ENCODE measurements around the gene CPED1.
"Not testable (repeated sequence)": the region's sequence is repeated elsewhere in the genome, so short reads cannot be mapped to it uniquely, and the experiment has no call there.

CPED1 gene

DNA sequence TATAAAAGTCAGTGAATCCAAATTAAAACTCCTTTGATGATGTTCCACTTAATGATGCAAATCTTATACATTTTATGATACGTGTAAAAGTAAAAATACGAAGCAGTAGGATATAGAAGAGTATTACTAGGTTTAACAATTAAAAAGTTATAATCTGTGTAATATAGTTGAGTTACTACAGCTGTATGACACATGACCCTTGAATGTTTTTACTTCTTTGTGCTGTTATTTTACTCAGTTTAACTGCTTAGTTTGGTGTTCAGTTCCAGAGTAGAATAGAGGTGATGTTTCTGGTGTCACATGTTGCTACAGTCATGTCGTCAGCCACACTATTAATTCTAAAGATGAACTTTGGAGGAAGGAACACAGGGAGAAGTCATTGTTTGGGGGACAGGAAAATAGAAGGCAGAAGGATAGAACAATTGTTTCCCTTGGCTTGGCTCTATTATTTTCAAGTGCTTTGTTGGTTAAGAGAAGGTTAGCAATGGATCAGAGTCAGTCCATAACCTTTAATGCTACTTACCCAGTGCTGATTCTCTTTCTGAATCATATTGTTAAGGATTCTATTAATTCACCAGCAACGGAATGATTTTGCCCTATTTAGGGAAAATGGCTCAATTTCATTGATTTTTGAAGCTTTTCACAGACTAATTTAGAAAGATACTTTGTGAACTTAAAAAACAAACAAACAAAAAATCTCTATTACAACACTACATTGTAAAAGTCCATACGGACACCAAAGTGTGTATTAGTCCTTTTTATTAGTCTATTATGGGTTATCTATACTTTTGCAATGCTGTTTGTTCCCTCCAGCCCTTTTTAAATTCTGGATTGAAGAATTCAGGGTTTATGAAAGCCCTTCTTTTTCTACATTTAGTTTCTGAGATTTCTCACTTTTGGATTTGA lies 73.4 kb downstream of the CPED1 start:
- ATAC-seq (no peak), DNase-seq (no peak)
- Mint-ChIP-seq H3K9me3 (no peaks in the 10 kb centered on the region), H3K36me3 (ENCODE audit: low read depth) (no peaks in the 10 kb centered on the region), H3K4me1 (no peaks in the 10 kb centered on the region), H3K4me3 (no peak overlapping the region), H3K27me3 (peaks cover 3% of the 10 kb centered on the region), H3K27ac (no peak overlapping the region)

DNA sequence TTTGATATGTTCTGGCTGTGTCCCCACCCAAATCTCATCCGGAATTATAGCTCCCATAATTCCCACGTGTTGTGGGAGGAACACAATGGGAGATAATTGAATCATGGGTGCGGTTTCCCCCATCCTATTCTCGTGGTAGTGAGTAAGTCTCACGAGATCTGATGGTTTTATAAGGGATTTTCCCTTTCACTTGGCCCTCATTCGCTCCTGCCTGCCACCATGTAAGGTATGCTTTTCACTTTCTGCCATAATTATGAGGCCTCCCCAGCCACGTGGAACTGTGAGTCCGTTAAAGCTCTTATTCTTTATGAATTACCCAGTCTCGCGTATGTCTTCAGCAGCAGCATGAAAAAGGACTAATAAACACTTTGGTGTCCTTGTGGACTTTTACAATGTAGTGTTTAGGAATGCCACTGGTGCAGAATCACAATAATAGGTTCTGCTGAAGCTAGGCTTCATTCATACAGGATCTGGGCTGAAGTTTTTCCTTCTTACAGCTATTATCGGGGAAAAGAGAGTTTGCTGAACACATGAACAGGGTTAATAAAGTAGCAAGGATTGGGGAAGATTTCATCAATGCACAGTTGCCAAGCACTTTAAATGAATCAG lies 74.3 kb downstream of the CPED1 start:
- no peak overlapping the region for H3K4me3 Mint-ChIP-seq
- H3K27me3 Mint-ChIP-seq = peaks cover under 1% of the 10 kb centered on the region
- H3K36me3 Mint-ChIP-seq (ENCODE audit: low read depth) = no peaks in the 10 kb centered on the region
- no peak overlapping the region for H3K27ac Mint-ChIP-seq
- H3K4me1 Mint-ChIP-seq = no peaks in the 10 kb centered on the region
- ATAC-seq = no peak
- no peak for DNase-seq
- no peaks in the 10 kb centered on the region for H3K9me3 Mint-ChIP-seq

DNA sequence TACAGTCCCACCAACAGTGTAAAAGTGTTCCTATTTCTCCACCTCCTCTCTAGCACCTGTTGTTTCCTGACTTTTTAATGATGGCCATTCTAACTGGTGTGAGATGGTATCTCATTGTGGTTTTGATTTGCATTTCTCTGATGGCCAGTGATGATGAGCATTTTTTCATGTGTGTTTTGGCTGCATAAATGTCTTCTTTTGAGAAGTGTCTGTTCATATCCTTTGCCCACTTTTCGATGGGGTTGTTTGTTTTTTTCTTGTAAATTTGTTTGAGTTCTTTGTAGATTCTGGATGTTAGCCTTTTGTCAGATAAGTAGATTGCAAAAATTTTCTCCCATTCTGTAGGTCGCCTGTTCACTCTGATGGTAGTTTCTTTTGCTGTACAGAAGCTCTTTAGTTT lies 79.2 kb downstream of the CPED1 start:
- not testable (repeated sequence) for H3K27ac Mint-ChIP-seq; H3K27me3 Mint-ChIP-seq; DNase-seq; ATAC-seq; H3K4me1 Mint-ChIP-seq; H3K4me3 Mint-ChIP-seq; H3K36me3 Mint-ChIP-seq (ENCODE audit: low read depth); H3K9me3 Mint-ChIP-seq

- no peaks in the 10 kb centered on the region for H3K4me1 Mint-ChIP-seq
- no peak for DNase-seq
- no peak overlapping the region for H3K27ac Mint-ChIP-seq
- peaks cover 3% of the 10 kb centered on the region for H3K27me3 Mint-ChIP-seq
- H3K36me3 Mint-ChIP-seq (ENCODE audit: low read depth) = no peaks in the 10 kb centered on the region
- H3K9me3 Mint-ChIP-seq = no peaks in the 10 kb centered on the region
- ATAC-seq = no peak
- no peak overlapping the region for H3K4me3 Mint-ChIP-seq
These were observed 81.0 kb downstream of the CPED1 start for GRCh38 chr7:121069346-121070100.

DNA sequence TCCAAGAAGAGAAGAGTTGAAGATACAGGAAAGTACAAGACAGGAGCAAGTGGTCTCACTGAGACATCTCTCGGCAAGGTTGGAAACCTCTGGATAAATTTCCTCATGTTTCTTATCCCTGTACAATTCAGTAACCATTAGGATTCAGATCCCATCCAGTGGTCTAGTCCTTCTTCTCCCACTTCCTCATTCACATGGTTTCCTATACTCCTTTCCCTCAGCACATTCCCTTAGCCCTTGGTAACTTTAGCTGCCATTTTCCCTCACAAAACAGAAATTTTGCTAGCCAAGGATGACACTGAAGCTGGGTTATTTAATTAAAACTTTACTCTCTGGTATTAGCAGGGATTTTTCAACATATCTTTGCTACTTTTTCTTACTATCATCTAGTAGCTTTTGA lies 82.6 kb downstream of the CPED1 start:
- Mint-ChIP-seq H3K36me3 (ENCODE audit: low read depth) (no peaks in the 10 kb centered on the region), H3K27me3 (peaks cover 3% of the 10 kb centered on the region), H3K4me3 (no peak overlapping the region), H3K27ac (no peak overlapping the region), H3K4me1 (no peaks in the 10 kb centered on the region), H3K9me3 (no peaks in the 10 kb centered on the region)
- ATAC-seq (no peak), DNase-seq (no peak)

DNA sequence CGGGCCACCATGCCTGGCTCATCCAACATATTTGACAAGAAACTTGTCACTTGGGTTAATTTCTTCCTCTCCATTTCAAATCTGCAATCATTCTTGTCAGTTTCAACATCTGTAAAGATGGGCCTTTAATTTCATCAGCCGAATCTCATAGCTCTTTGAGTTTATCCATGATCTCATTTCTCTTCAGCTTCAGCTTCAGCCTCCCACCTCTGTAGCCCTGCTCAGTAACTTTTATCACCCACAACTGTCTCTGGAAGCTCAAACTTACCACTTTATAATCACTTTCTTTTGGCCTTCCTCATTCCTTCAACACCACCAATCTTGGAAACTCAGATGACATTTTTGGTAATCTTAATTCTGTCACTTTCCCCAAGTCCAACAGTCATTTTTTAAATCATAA lies 83.2 kb downstream of the CPED1 start:
- Mint-ChIP-seq H3K27ac (no peak overlapping the region), H3K4me1 (no peaks in the 10 kb centered on the region), H3K27me3 (peaks cover 3% of the 10 kb centered on the region), H3K36me3 (ENCODE audit: low read depth) (no peaks in the 10 kb centered on the region), H3K9me3 (no peaks in the 10 kb centered on the region), H3K4me3 (no peak overlapping the region)
- ATAC-seq (no peak), DNase-seq (no peak)

DNA sequence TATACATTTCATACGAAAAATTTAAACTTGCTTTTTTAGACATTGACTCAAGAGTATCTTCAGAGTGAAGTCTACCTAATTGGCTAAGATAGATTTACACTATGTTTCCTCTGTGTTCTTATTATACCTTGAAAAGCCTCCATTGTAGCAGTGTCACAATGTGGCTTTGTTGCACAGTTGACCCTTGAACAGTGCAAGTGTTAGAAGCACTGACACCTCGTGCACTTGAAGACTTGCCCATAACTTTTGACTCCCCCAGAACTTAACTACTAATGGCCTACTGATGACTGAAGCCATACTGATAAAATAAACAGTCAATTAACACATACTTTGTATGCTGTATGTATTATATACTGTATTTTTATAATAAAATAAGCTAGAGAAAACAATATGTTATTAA lies 84.3 kb downstream of the CPED1 start:
- Mint-ChIP-seq H3K4me1 (no peaks in the 10 kb centered on the region), H3K27ac (no peak overlapping the region), H3K9me3 (no peaks in the 10 kb centered on the region), H3K27me3 (peaks cover 3% of the 10 kb centered on the region), H3K36me3 (ENCODE audit: low read depth) (no peaks in the 10 kb centered on the region), H3K4me3 (no peak overlapping the region)
- no peak for DNase-seq
- ATAC-seq = no peak

- Mint-ChIP-seq H3K27ac (no peak overlapping the region), H3K4me3 (no peak overlapping the region), H3K9me3 (no peaks in the 10 kb centered on the region), H3K36me3 (ENCODE audit: low read depth) (no peaks in the 10 kb centered on the region), H3K4me1 (no peaks in the 10 kb centered on the region), H3K27me3 (peaks cover 3% of the 10 kb centered on the region)
- ATAC-seq (no peak), DNase-seq (no peak)
These were observed 85.1 kb downstream of the CPED1 start for GRCh38 chr7:121073463-121074099.

DNA sequence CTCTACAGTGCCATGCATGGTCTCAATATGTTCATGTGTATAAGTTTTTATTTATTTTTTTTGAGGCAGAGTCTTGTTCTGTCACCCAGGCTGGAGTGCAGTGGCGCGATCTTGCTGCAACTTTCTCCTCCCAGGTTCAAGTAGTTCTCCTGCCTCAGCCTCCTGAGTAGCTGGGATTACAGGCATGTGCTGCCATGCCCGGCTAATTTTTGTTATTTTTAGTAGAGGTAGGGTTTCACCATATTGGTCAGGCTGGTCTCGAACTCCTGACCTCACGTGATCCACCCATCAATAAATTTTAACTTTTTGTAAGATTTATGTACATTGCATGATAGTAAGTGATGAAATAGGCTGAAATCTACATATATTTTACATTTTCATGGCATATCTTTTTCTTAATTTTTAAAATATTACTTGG lies 86.9 kb downstream of the CPED1 start:
- not testable (repeated sequence) for H3K4me1 Mint-ChIP-seq; H3K4me3 Mint-ChIP-seq; DNase-seq; H3K9me3 Mint-ChIP-seq; H3K27me3 Mint-ChIP-seq; H3K36me3 Mint-ChIP-seq (ENCODE audit: low read depth); H3K27ac Mint-ChIP-seq; ATAC-seq

DNA sequence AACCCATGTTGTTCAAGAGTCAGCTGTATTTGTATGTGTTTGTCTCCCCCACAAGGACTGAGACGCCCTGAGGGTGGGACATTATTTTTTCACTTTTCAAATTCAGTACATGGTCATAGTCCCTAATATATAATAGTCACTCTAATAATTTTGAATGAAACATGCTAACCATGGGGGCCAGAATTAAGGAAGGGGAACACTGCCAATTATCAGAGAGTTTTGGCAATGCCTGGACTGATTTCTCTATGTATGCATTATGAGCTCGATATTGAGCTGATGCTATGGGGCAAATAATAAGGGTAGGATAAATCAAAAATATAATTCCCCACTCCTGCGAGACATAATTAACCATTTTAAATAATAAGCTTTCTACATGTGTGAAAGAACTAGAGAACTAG lies 87.4 kb downstream of the CPED1 start:
- Mint-ChIP-seq H3K27ac (no peak overlapping the region), H3K27me3 (no peaks in the 10 kb centered on the region)
- ATAC-seq = no peak

GRCh38 chr7:121076350-121077164 lies 88.0 kb downstream of the CPED1 start:
- no peaks in the 10 kb centered on the region for H3K4me1 Mint-ChIP-seq
- no peak overlapping the region for H3K4me3 Mint-ChIP-seq
- H3K27ac Mint-ChIP-seq = no peak overlapping the region
- no peaks in the 10 kb centered on the region for H3K9me3 Mint-ChIP-seq
- H3K36me3 Mint-ChIP-seq (ENCODE audit: low read depth) = no peaks in the 10 kb centered on the region
- no peaks in the 10 kb centered on the region for H3K27me3 Mint-ChIP-seq
- no peak for DNase-seq
- peak; percentile 43 for ATAC-seq

More for the DNA sequence above, 87.4 kb downstream of the CPED1 start:
- no peak for DNase-seq
- no peaks in the 10 kb centered on the region for H3K4me1 Mint-ChIP-seq
- no peaks in the 10 kb centered on the region for H3K36me3 Mint-ChIP-seq (ENCODE audit: low read depth)
- H3K4me3 Mint-ChIP-seq = no peak overlapping the region
- no peaks in the 10 kb centered on the region for H3K9me3 Mint-ChIP-seq

DNA sequence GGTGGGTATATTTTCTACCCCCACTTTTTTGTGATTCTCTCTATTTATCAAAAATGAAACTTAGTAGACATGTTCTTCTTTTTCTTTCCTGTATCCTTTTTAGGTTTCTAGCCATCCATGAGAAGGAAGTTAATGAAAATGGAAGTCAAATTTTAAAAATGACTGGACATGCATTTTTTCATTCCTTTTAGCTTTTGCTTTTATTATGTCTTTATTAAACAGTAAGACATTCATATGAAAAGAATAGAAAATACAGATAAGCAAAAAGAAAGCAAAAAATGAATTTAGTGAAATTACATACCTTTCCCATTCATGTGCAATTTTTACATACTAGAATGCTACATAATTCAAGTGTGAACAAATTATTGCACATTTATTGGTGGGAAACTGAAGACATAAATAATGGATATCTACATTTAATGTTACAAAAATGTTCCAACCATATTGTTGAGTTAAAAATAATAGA lies 88.7 kb downstream of the CPED1 start:
- Mint-ChIP-seq H3K4me3 (no peak overlapping the region), H3K27ac (no peak overlapping the region), H3K9me3 (no peaks in the 10 kb centered on the region), H3K36me3 (ENCODE audit: low read depth) (no peaks in the 10 kb centered on the region), H3K4me1 (no peaks in the 10 kb centered on the region), H3K27me3 (no peaks in the 10 kb centered on the region)
- ATAC-seq (no peak), DNase-seq (no peak)

DNA sequence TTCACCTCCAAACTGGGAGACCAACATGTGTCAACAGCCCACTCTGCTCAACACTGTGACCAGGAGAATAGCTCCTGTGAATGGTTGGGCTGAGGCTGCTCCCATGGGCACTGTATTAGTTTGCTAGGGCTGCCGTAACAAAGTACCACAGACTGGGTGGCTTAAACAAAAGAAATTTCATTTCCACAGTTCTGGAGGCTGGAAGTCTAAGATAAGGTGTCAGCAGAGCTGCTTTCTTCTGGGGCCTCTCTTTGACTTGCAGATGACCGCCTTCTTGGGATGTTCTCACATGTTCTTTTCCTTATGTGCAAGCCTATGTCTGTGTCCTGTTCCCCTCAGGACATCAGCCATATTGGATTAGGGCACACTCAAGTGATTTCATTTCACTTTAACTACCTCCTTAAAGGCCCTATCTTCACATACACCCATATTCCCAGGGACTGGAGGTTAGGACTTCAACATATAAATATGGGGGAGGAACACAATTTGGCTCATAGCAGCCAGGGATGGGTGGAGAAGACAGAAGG lies 90.3 kb downstream of the CPED1 start:
- H3K27me3 Mint-ChIP-seq = no peaks in the 10 kb centered on the region
- no peaks in the 10 kb centered on the region for H3K4me1 Mint-ChIP-seq
- no peak for DNase-seq
- no peak for ATAC-seq
- no peaks in the 10 kb centered on the region for H3K9me3 Mint-ChIP-seq
- no peaks in the 10 kb centered on the region for H3K36me3 Mint-ChIP-seq (ENCODE audit: low read depth)
- no peak overlapping the region for H3K27ac Mint-ChIP-seq
- H3K4me3 Mint-ChIP-seq = no peak overlapping the region
